ENCODE measurements around the gene SFXN5.

The SFXN5 gene

DNA sequence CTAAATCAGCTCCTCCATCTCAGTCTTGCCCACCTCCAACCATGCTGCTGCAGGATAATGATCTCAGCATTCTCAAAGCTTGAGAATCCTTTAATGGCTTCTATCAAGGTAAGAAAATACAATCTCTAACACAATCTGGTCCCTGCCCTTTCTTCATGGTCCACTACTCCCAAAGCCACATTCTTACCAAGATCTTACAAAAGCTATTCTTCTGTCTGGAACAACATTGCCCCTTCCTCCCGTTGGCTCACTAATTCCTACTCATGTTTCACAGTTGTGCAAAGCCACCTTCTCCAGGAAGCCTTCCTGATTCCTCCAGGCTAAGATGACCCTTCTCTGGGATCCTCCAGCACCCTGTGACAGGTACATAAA is 5.9 kb upstream of the SFXN5 start:
- Histone ChIP-seq H3K9me3 (replicated peaks in 1 of 11) (no peaks in the 10 kb centered on the region), H3K4me1 (peaks cover 20 to 57% (median 49%) of the 10 kb centered on the region in 10 experiments), H3K4me2 (peak overlapping the region in 8 of 11 experiments; percentile 71 to 89 (median 82); a peak in 15 of 22 replicates), H3K9ac (0 out of 22 replicates have a peak overlapping the region, but pooled peaks of 1 of the 11 experiments have one; percentile 6), H3K27me3 (no peaks in the 10 kb centered on the region), H3K27ac (no peak overlapping the region; a peak in 1 of 22 replicates), H4K20me1 (peaks cover 9 to 76% (median 43%) of the 10 kb centered on the region in 11 experiments; a peak in 17 of 22 replicates), H3K36me3 (peaks cover 0 to 58% (median 13%) of the 10 kb centered on the region in 11 experiments; a peak in 13 of 22 replicates), H3K4me3 (no peak overlapping the region)
- no peak for TF ChIP-seq Cebpa-rat (IDR thresholded peaks at IDR 0.05)

DNA sequence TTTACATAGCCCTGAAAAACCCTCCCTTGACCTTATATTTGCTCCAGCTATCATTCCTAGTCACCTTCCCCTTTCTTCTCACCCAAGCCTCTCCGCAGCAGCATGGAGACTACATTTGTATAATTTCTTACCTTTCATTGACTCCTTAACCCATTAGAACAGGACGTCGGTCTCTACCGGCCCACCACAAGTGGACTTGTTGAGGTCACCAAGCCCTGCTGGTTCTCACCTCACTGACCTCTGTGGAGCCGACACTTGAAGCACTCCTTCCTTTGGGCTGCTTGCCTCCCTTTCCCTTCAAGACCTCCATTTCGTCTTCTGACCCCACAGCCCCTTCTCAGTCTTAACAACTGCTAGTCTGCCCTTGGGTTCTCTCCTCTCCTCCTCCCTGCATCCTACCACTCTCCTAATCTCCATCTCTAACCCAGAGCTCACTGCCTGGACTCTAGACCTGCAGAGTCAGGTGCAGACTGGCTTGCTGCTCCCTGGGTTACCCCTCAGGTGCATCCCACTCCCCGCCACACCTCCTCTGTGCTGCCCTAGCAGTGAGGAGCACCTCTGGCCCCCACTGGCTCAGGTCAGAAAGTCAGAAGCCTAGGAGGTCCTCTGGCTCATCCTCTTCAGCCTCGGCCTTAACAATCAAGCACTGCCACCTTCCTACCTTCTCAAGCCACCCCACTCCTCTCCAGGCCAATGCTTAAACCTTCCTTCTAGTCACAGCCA is 5.3 kb upstream of the SFXN5 start:
- Histone ChIP-seq H3K27me3 (no peaks in the 10 kb centered on the region), H3K4me2 (peak overlapping the region in 3 of 11 experiments; percentile 82 to 84 (median 83); a peak in 4 of 22 replicates), H3K9ac (0 out of 22 replicates have a peak overlapping the region, but pooled peaks of 1 of the 11 experiments have one; percentile 6), H4K20me1 (peaks cover 9 to 70% (median 38%) of the 10 kb centered on the region in 11 experiments; a peak in 17 of 22 replicates), H3K4me3 (no peak overlapping the region), H3K27ac (no peak overlapping the region), H3K4me1 (peaks cover 24 to 57% (median 52%) of the 10 kb centered on the region in 10 experiments), H3K36me3 (peaks cover 0 to 58% (median 12%) of the 10 kb centered on the region in 11 experiments; a peak in 13 of 22 replicates), H3K9me3 (replicated peaks in 1 of 11) (no peaks in the 10 kb centered on the region)
- no peak for TF ChIP-seq Cebpa-rat (IDR thresholded peaks at IDR 0.05)

DNA sequence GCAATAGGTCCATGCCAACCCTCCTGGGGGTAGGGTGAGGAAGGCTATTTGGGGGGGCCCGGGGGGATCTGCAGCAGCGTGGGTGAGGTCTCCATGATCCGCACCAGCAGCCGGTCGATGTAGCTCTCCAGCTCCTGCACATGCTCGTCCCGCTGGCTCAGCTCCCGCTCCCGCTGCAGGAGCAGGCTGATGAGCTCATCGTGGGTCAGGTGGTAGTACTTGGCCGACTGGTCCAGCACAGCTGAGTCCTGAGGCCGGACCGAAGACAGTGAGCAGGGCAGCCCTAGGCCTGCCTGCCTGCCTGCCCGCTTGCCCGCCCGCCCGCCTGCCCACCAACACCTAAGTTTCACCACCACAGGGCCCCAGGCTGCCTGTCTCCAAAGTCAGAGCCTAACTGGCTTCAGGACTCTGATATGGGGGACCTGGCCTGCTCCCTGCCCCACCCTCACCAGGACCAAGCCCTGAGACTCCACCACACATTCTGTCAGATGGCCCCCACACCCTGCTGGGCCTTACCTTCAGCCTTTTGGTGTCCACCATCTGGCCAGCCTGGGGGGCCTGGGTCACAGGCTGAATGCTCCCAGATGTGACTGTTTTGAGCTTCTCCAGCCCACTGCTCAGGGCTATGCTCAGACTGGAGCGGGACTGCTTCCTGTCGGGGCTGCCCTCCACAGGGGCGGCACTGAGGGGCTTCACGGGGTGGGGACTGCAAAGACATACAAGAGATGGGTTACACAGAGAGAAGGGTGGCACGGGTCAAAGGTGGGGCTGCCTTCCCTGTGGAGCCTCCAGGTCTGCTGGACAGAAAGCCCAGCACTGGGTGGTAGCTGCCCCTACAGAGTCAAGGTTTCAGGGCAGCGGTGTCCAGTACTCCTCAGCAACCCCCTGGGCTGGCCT is 4.2 kb upstream of the SFXN5 start:
- H3K27ac ChIP-seq: no peak overlapping the region
- peaks cover 5 to 60% (median 29%) of the 10 kb centered on the region in 11 experiments; a peak in 16 of 22 replicates for H4K20me1 ChIP-seq
- TF ChIP-seq Cebpa-rat (IDR thresholded peaks at IDR 0.05): no peak
- no peak overlapping the region for H3K4me3 ChIP-seq
- H3K9me3 ChIP-seq (replicated peaks in 1 of 11): no peaks in the 10 kb centered on the region
- no peak overlapping the region for H3K9ac ChIP-seq
- peaks cover 0 to 58% (median 12%) of the 10 kb centered on the region in 11 experiments; a peak in 13 of 22 replicates for H3K36me3 ChIP-seq
- peaks cover 14 to 47% (median 42%) of the 10 kb centered on the region in 10 experiments for H3K4me1 ChIP-seq
- no peaks in the 10 kb centered on the region for H3K27me3 ChIP-seq
- no peak overlapping the region for H3K4me2 ChIP-seq

DNA sequence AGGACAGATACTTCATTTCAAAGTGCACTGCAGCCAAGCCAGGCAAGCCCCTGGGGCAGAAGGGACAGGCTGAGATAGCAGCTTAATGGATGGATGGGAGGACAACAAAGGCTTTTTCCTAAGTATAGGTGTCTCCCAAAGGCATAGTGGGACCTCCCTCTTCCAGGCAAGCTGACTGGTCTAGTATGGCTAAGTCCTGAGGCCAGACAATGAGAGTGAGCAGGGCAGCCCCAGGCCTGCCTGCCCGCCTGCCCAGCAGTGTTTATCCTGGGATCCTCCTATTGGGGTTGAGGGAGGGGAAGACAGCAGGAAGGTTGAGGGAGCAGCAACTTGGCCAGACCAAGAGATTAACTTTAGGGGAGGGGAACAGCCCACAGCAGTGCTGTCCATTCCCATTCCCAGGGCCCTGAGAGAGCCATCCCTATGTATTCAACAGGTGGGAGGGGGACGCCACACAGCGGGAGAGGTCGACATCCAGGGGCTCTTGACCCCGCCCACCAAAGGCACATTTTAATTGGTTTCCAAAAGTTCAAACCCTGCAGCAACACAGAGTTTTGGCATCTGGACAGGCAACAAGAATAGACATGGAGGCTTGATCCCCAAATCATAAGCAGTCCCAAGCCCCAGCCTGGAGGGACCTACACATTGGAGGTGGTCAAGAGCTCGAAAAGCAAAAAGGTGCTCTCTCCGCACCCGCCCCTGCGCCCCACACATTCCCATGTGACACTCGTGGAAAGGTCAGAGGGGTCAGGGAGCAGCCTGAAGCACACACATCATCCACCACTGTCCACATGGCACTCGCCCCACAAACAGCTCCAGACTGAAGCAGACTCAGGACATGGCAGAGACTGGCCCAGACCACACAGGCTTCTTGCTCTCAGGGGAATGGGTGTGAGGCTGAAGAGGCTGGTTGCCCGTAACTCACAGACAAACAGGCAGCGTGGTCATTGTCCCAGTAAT is 2.9 kb upstream of the SFXN5 start:
- no peaks in the 10 kb centered on the region for H3K27me3 ChIP-seq
- H3K4me3 ChIP-seq: no peak overlapping the region
- peaks cover 0 to 47% (median 11%) of the 10 kb centered on the region in 11 experiments; a peak in 11 of 22 replicates for H3K36me3 ChIP-seq
- TF ChIP-seq Cebpa-rat (IDR thresholded peaks at IDR 0.05): no peak
- H3K9me3 ChIP-seq (replicated peaks in 1 of 11): no peaks in the 10 kb centered on the region
- H3K27ac ChIP-seq: no peak overlapping the region
- peaks cover 13 to 44% (median 38%) of the 10 kb centered on the region in 10 experiments for H3K4me1 ChIP-seq
- no peak overlapping the region for H3K4me2 ChIP-seq
- peaks cover 3 to 47% (median 21%) of the 10 kb centered on the region in 11 experiments; a peak in 15 of 22 replicates for H4K20me1 ChIP-seq
- H3K9ac ChIP-seq: 0 out of 22 replicates have a peak overlapping the region, but pooled peaks of 2 of the 11 experiments have one; percentile 10 to 14

DNA sequence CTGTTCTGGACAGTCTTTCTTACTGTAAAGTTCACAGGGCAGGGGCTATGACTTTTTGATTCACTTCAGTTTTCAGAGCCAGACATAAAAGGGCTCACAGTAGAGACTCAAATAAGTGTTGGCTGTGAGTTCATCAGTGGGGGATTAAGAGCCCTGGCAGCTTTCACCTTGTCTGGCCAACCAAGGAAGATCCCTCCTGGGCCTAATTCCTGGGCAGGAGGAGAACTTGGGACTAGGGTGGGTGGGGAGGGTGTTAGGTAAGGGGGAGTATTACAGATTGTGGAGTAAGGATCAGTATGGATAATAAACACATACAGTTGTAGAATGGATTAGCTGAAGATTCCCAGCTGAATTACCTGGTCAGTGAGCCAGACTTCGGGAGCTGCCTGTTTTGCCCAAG is 904 bp upstream of the SFXN5 start:
- Histone ChIP-seq H3K9me3 (replicated peaks in 1 of 11) (no peaks in the 10 kb centered on the region), H3K4me2 (peak overlapping the region; percentile 88 to 97 (median 93)), H4K20me1 (peaks cover 0 to 47% (median 12%) of the 10 kb centered on the region in 11 experiments; a peak in 12 of 22 replicates), H3K36me3 (peaks cover 0 to 34% (median 11%) of the 10 kb centered on the region in 11 experiments; a peak in 11 of 22 replicates), H3K27ac (peak overlapping the region in 7 of 11 experiments; percentile 81 to 93 (median 91); a peak in 6 of 22 replicates), H3K27me3 (no peaks in the 10 kb centered on the region), H3K4me3 (peak overlapping the region; percentile 75 to 92 (median 81); a peak in 18 of 20 replicates), H3K9ac (peak overlapping the region in 9 of 11 experiments; percentile 87 to 92 (median 89); a peak in 17 of 22 replicates), H3K4me1 (peaks cover 18 to 31% (median 25%) of the 10 kb centered on the region in 10 experiments)
- TF ChIP-seq Cebpa-rat (IDR thresholded peaks at IDR 0.05): no peak

DNA sequence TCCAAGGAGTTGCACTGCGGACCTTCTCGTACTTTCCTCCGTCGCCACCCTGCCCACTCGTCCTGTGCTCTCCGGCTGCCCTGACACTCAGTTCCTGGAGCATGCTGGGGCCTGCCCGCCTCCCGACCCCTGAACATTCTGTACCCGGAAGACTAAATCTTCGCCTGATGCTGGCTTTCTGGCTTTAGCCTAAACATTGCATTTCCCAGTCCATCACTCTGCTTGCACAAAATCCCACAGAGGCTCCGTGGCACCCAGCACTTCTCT is 550 bp upstream of the SFXN5 start:
- peak overlapping the region; percentile 88 to 97 (median 93) for H3K4me2 ChIP-seq
- H4K20me1 ChIP-seq: peaks cover 0 to 43% (median 9%) of the 10 kb centered on the region in 11 experiments; a peak in 12 of 22 replicates
- no peaks in the 10 kb centered on the region for H3K9me3 ChIP-seq (replicated peaks in 1 of 11)
- no peak for TF ChIP-seq Cebpa-rat (IDR thresholded peaks at IDR 0.05)
- H3K36me3 ChIP-seq: peaks cover 0 to 30% (median 11%) of the 10 kb centered on the region in 11 experiments; a peak in 11 of 22 replicates
- H3K9ac ChIP-seq: peak overlapping the region; percentile 79 to 92 (median 89)
- H3K4me3 ChIP-seq: peak overlapping the region; percentile 75 to 92 (median 81)
- H3K4me1 ChIP-seq: peaks cover 15 to 27% (median 22%) of the 10 kb centered on the region in 10 experiments
- peak overlapping the region in 10 of 11 experiments; percentile 80 to 93 (median 90); a peak in 19 of 22 replicates for H3K27ac ChIP-seq
- no peaks in the 10 kb centered on the region for H3K27me3 ChIP-seq

DNA sequence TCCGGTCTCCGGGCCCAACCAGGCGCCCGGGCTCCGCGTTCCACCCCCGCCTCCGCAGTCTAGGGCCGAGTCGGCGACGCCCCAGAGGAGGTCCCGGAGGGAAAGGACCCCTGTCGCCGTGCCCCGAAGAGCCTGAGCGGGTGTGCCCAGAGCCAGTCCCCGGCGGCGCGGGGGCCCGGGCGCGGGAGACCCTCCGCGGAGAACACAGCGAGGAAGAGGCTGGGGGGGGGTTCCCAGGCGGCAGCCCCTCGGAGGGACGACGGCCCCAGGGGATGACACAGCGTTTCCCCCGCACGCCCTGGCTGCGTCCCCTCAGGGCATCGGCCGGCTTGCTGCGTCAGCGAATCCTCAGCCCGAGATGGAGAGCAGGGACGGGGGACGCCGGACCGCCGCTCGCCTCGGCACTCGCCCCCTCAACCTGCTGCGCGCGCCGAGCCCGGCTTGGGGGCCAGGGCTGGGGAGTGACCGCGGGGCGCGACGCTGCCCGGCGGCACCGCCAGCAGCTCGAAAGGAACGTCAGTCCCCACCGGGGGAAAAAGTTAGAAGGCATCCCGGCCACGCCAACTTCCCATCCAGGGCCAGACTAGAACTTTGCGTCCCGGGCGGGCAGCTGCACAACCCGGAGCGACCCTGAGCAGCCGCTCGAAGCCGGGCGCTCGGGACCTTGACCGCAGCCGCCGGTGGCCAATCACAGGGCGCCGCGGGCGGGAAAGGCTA is 711 bp downstream of the SFXN5 start:
- Histone ChIP-seq H3K27me3 (no peaks in the 10 kb centered on the region), H3K9me3 (replicated peaks in 1 of 11) (no peaks in the 10 kb centered on the region), H3K4me3 (peak overlapping the region; percentile 75 to 92 (median 81)), H3K4me1 (peaks cover 15 to 30% (median 25%) of the 10 kb centered on the region in 10 experiments), H3K27ac (peak overlapping the region; percentile 70 to 93 (median 90)), H3K4me2 (peak overlapping the region; percentile 79 to 97 (median 93)), H3K9ac (peak overlapping the region; percentile 79 to 92 (median 89)), H3K36me3 (peaks cover 0 to 21% (median 11%) of the 10 kb centered on the region in 11 experiments; a peak in 11 of 22 replicates), H4K20me1 (peaks cover 0 to 31% (median 5%) of the 10 kb centered on the region in 11 experiments; a peak in 10 of 22 replicates)
- no peak for TF ChIP-seq Cebpa-rat (IDR thresholded peaks at IDR 0.05)
